Measurements from ENCODE around the gene BAD. TPM values are rescaled to one million over a fixed set of nuclear protein-coding genes. Genes with fewer than 3 reads are reported as not detected.

Gene BAD
- total and polyA plus RNA-seq, 2 donors (not counting 1 experiment from before 2014, with no cell fraction given) = 24.0 to 39.1 TPM

DNA sequence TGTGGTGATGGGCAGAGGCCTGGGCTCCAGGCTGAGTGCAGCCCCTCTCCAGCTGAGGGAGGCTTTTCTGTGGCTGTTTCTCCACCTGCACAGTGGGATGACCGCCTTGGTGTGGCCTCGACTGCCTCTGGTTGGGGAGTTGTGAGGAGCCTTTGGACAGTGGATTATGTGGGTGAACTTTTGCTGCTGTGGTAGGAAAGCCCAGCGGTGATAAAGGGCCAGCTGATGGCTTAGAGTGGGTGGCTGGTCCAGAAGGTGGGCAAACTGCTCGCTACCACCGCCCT lies 19.5 kb upstream of the BAD start:
- Histone ChIP-seq H3K4me2 (replicated peaks; ENCODE audit: low read depth, low read length, poor library complexity, severe bottlenecking) (peak overlapping the region; percentile 97), H3K36me3 (replicated peaks in 1 of 2; ENCODE audit: control extremely low read depth in 1 of 2, control insufficient read depth in 1 of 2, extremely low read depth in 1 of 2, insufficient read depth in 2 of 2, low read length in 1 of 2) (peaks cover 0 to 6% of the 10 kb centered on the region in 2 experiments), H3K4me3 (ENCODE audit: control extremely low read depth in 1 of 5, extremely low read depth in 1 of 5, insufficient read depth in 1 of 5, low read depth in 2 of 5, low read length in 4 of 5) (peak overlapping the region in 3 of 5 experiments; percentile 78 to 87 (median 85)), H2AFZ (ENCODE audit: insufficient read depth, low read depth, low read length, poor library complexity, severe bottlenecking) (peak overlapping the region; percentile 64), H3K79me2 (ENCODE audit: control insufficient read depth, insufficient read depth, low read length) (peaks cover 25% of the 10 kb centered on the region), H4K20me1 (ENCODE audit: control insufficient read depth, insufficient read depth, low read length, poor library complexity, severe bottlenecking) (peaks cover 30% of the 10 kb centered on the region), H3K9ac (ENCODE audit: low read length) (peak overlapping the region; percentile 87), H3K4me1 (ENCODE audit: control insufficient read depth in 2 of 2, insufficient read depth in 2 of 2, low read length in 2 of 2) (peaks cover 31 to 52% of the 10 kb centered on the region in 2 donors), H3K27ac (ENCODE audit: low read length in 2 of 2) (peak overlapping the region; percentile 93 to 94), H3K27me3 (replicated peaks in 1 of 4; ENCODE audit: control extremely low read depth in 1 of 4, control insufficient read depth in 3 of 4, insufficient read depth in 4 of 4, low read length in 3 of 4) (peaks cover 0 to 37% (median 15%) of the 10 kb centered on the region in 4 experiments), H3K9me3 (ENCODE audit: control extremely low read depth in 1 of 3, control insufficient read depth in 2 of 3, insufficient read depth in 1 of 3, low read length in 2 of 3) (peaks cover 0 to 20% (median 0%) of the 10 kb centered on the region in 3 donors)
- no peaks in the 10 kb centered on the region for H3K9me3 Mint-ChIP-seq (ENCODE audit: insufficient read depth)
- WGBS (ENCODE audit: insufficient coverage) = 34% methylated on average over 4 of the region's 5 CpGs
- peaks cover 13% of the 10 kb centered on the region for H3K27me3 Mint-ChIP-seq
- DNase-seq (no peak), ATAC-seq (ENCODE audit: low read depth) (no peak)
- intact Hi-C loops (cut with micrococcal nuclease) = loop anchor here (1.0 to 10.0 kb wide), 3 partner anchors 53 to 469 kb away; partner anchors contain the start of genes MARK2 and PLCB3
- H3K4me3 Mint-ChIP-seq = peak overlapping the region; percentile 90
- POLR2A ChIA-PET = interaction anchor here (1.0 to 3.5 kb wide), 7 partner anchors 14 to 118 kb away, joined by 3 to 21 read pairs (median 7); partner anchors contain the start of genes FERMT3, PRDX5, STIP1 and TRMT112
- H3K4me1 Mint-ChIP-seq = peaks cover 36% of the 10 kb centered on the region
- CTCF ChIA-PET = interaction anchor here (1.0 to 5.8 kb wide), 23 partner anchors 10 to 1550 kb away, joined by 3 to 243 read pairs (median 6); partner anchors contain the start of genes BAD, CCDC88B, FERMT3 and GPR137
- peak overlapping the region; percentile 89 for H3K27ac Mint-ChIP-seq
- TF ChIP-seq, protein P1, sequence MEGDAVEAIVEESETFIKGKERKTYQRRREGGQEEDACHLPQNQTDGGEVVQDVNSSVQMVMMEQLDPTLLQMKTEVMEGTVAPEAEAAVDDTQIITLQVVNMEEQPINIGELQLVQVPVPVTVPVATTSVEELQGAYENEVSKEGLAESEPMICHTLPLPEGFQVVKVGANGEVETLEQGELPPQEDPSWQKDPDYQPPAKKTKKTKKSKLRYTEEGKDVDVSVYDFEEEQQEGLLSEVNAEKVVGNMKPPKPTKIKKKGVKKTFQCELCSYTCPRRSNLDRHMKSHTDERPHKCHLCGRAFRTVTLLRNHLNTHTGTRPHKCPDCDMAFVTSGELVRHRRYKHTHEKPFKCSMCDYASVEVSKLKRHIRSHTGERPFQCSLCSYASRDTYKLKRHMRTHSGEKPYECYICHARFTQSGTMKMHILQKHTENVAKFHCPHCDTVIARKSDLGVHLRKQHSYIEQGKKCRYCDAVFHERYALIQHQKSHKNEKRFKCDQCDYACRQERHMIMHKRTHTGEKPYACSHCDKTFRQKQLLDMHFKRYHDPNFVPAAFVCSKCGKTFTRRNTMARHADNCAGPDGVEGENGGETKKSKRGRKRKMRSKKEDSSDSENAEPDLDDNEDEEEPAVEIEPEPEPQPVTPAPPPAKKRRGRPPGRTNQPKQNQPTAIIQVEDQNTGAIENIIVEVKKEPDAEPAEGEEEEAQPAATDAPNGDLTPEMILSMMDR (IDR thresholded peaks at IDR 0.05) = no peak
- TF ChIP-seq EZH2 (IDR thresholded peaks at IDR 0.05; ENCODE audit: borderline replicate concordance, insufficient read depth, low read depth, low read length, poor library complexity, severe bottlenecking) = no peak

Data from B cell (primary cell).